ENCODE results near the gene GGA3.

DNA sequence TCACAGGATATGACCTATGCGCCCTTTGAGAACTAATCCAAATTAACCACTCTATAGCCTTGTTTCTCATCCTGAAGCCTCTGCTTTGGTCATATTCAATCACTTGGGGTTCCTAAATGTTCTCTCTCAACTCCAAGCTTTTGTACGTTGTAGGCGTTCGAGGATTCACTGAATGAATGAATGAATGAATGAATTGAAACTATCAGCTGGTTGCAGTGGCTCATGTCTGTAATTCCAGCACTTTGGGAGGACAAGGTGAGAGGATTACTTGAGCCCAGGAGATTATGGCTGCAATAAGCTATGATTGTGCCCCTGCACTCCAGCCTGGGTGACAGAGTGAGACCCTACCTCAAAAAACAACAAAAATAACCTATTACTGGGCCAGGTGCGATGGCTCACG lies 72.8 kb downstream of the GGA3 start:
- TF ChIP-seq POLR2AphosphoS5 (IDR thresholded peaks at IDR 0.05) (no peak), POLR2A (IDR thresholded peaks at IDR 0.05; ENCODE audit: low read depth) (no peak), EP300 (IDR thresholded peaks at IDR 0.05) (no peak)
- TF ChIP-seq, protein P1, sequence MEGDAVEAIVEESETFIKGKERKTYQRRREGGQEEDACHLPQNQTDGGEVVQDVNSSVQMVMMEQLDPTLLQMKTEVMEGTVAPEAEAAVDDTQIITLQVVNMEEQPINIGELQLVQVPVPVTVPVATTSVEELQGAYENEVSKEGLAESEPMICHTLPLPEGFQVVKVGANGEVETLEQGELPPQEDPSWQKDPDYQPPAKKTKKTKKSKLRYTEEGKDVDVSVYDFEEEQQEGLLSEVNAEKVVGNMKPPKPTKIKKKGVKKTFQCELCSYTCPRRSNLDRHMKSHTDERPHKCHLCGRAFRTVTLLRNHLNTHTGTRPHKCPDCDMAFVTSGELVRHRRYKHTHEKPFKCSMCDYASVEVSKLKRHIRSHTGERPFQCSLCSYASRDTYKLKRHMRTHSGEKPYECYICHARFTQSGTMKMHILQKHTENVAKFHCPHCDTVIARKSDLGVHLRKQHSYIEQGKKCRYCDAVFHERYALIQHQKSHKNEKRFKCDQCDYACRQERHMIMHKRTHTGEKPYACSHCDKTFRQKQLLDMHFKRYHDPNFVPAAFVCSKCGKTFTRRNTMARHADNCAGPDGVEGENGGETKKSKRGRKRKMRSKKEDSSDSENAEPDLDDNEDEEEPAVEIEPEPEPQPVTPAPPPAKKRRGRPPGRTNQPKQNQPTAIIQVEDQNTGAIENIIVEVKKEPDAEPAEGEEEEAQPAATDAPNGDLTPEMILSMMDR (IDR thresholded peaks at IDR 0.05) = no peak

All from esophagus muscularis mucosa (tissue), 4 donors.